Stimulated activated CD8-positive, alpha-beta memory T cell treated with anti-CD3 and anti-CD28 coated beads, Interleukin-4, amount 100 ng/mL, for 1 hour (primary cell): Measurements from ENCODE around the gene UBE2H.
"Not testable (repeated sequence)": the region's sequence is repeated elsewhere in the genome, so short reads cannot be mapped to it uniquely, and the experiment has no call there.

Experiments used
- DNase-seq, 2 donors: peaks; one replicate each; pipeline ENCODE4 v3.0.0-alpha.2; 2020; ENCODE audit warnings: low read depth in 2 of 2, low spot score in 1 of 2

The UBE2H gene

DNA sequence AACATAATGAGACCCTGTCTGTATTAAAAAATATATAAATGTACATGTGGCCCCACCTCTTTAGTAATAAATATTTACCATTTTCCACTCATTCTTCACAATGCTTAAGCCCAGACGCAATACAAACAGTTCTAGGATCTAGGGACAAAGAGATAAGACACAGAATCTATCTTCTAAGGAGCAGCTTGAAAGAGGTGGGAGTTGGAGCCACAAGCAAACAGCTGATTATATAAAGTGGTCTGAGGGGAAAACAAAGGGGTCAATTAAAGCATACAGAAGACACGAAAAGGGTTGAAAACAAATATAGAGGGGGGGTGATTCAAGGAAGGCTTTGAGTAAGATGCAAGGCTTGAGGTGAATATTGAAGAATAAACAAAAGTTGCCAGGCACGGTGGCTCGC, 43.1 kb downstream of the UBE2H start:
- DNase-seq = no peak

DNA sequence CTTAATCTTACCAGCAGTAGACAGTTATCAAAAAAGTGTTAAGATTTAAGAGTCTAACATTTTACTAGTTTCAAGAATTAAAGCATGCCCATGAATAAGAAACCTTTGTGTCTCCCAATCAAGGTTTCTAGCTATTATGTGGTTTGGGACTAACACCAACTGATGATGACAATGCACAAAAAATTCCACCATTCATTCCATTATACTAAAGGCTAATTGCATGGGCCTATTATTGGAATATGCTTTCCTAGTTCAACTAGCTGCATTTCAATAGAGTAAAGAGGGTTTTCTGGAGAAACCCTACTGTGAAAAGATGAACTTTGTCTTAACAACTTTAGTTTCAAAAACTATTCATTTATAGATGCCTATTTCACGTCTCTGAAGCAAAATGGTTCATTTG, 44.6 kb downstream of the UBE2H start:
- DNase-seq = no peak

DNA sequence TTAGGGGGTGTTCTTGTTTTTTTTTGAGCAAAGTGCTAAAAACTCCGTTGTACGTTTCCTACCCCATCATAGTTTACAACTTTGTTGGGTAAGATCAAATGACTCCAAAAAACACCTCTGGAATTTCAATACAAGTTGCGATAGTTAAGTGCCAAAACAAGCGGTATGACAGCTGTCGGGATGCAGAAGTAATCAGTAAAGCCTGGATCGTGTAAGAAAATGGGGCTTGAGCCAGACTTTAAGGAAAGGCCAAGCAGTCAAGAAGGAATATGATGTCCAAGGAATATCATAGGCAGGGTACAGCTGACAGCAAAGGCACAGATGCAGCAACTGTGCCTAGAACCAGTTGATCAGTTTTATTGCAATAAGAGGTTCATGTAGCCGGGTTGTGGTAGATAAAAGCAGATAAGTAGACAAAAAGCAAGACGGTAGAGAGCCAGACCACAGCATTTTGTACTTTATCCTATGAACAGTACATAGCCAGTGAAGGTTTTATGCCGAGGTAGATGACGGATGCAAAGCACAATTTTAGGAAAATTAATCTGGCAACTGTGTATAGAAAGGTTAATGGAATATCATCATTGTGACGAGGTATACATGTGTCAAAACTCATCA, 45.5 kb downstream of the UBE2H start:
- DNase-seq = no peak

DNA sequence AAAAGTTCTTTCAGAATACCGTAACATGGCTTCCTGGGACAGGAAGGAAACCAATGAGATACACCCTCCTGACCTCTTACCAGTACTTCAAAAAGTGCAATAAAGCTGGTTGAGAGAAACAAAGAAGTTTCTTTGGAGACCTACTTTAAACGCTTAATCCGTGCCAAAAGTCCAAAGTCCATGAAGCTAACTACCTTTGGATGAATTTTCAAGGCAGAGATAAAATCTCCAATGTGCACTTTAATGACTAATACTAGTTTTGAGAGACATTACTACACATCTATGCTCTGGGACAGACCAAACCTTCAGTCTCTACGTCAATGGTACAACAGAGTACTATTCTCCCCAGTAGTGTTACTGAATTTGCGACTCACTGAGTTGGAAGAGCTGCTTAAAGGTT, 46.1 kb downstream of the UBE2H start:
- DNase-seq = no peak

DNA sequence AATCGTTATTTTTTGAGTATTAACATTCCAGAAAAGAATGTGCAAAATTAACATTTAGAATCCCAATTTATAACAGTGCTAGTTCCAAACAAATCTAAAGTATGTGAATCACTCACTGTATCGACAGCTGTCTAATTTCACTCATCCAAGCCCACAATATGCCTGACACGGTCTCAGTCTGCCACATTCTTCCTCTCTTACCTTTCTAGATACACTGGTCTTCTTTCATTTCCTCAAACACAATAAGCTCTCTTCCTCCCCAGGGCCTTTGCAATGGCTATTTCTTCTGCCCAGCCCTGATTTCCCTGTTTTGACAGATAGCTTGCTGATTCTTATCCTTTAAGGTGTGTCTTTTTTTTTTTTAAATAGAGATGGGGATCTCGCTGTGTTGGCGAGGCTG, 48.8 kb downstream of the UBE2H start:
- DNase-seq = no peak

DNA sequence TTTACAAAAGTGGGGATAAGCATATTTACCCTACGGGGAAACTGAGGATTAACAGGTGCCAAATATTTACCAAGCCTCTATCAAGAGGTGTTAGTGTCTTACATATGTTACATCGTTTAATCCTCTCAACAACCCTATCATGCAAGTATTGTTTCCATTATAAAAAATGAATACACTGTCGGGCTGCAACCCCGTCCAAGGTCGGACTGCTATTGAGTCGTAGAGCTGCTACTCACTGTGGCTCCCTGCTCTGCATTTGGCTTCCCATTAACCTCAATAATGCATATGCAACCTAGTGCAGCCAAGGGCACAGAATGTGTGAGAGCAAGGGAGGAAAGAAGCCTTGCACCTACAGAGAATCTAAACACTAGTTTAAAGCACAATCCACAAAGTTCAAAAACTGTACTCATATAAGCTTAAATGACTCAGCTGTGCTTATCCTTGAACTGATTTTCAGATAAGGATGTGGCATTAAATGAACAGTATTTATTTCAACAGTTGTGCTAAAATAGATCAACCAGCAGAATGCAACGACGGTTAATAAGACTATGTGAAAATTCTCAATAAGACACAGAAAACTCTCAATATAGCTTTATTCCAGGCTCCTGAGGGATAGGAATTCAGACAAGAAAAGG, 49.9 kb downstream of the UBE2H start:
- DNase-seq = no peak

DNA sequence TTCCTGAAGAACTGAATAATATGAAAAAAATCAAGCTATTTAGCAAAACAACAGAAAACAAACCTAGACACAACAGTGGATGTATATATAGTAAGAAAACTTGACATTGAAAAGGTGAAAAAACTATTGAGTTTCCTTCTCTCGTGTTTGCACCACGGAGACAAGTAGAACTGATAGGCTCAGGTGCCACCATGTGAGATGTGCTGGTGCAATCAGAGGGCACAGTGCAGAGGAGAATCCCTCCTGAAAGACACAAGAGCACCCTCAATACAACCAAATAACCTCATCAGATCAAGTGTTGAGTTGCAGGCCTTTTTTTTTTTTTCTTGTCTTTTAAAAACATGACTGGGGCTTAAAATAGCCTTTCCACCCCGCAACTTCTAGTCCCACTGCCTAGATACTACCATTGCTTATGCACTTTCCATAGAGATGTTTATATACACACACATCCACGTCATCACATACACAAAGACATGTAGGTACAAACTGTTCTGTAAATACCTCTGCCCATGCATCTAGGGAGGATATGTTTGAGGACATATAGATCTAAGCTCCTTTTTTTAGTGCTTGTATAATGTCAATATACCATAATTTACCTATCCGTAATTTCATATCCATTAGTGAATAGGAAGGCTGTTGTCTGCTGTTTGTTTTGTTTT, 54.1 kb downstream of the UBE2H start:
- no peak for DNase-seq

DNA sequence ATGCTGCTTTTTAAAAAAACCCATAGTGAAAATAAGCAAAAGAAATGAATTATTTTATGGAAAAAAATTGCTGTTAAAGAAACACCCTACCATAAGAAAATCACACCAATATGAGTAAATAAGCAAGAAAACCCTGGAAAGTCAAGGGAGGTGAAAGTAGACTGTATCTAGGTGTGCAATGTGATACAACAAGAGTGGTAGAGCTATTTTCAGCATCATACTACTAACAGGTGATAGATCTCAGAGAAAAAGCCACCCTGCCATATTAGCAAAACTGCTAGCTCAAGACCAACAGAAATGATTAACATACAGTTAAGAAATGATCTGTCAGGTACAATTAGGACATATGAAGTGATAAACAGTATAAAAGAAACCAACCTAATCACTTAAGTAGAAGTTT, 54.8 kb downstream of the UBE2H start:
- no peak for DNase-seq

DNA sequence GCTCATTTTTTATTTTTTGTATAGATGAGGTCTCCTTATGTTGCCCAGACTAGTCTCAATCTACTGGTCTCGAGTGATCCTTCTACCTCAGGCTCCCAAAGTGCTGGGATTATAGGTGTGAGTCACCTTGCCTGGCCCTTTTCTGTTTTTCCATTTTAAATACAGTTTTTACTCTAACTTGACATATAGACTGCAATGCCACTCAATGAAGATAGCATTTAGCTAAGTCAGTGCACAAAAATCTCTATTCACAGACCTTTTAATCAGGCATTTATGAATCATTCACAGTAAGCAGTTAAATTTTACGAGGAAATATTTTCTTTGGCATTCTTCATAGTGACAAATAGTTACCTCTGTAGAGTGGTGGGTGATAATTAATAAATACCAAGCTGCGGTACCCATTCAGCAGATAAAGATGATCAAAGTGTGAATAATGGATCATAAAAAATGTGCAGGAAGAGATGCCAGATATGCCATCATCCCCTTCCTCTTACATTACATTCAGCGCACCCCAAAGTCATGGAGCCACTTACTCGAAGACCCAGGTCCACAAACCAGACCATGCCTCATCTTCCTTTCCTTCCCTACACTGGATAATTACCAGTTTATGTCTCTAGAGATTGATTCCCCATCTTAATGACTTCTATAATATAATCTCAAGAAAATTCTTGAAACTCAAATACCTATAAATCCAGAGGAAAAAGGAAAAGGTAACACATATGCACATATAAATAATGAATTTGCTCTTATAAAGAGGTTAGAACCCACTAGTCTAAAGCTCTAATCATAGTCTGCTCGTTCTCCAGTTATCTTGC, 56.0 kb downstream of the UBE2H start:
- DNase-seq = no peak

DNA sequence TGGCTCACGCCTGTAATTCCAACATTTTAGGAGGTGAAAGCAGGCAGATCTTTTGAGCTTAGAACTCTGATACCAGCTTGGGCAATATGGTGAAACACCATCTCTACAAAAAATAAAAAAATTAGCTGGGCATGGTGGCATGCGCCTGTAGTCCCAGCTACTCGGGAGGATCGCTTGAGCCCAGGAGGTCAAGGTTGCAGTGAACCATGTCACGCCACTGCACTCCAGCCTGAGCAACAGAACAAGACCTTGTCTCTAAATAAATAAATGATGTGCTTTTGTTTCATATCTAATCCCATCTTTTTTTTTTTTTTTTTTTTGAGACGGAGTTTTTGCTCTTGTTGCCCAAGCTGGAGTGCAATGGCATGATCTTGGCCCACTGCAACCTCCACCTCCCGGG, 58.6 kb downstream of the UBE2H start:
- DNase-seq = not testable (repeated sequence)

DNA sequence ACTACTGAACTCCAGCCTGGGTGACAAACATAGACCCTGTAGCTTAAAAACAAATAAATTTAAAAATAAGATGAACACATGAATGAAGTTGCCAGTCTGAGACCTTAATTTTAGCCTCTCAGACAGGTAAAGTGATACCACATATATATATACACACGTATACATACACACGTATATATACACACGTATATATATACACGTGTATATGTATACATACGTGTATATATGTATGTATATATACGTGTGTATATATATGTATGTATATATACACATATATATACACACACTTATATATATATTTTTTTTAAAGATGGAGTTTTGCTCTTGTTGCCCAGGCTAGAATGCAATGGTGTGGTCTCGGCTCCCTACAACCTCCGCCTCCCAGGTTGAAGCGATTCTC, 62.7 kb downstream of the UBE2H start:
- DNase-seq = no peak

DNA sequence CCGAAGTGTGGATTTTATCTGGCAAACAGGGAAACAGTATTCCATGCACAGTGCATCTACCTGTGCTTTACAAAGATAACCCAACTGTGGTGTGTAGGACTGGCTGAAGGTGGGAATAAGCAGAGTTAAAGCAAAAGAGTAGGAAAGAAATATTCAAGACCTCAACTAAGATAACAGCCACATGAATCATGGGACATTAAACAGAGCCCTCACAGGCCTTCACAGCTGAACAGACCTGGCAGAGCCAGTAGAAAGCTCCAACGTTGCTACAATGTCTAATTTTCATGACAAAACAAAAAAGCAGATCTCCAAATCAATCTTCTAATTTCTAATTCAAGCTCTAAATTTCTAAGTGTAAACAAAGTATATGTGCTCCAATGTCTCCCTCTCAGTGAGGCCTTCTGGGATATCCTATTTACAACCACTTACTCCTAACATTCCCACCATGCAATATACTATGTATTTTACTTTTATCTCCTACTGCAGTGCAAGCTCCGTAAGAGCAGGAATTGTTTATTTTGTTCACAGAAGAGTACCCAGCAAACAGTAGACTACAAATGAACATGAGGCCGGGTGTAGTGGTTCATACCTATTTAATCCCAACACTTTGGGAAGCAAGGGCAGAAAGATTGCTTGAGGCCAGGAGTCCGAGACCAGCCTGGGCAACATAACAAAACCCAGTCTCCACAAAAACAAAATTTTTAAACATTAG, 63.5 kb downstream of the UBE2H start:
- DNase-seq = no peak

DNA sequence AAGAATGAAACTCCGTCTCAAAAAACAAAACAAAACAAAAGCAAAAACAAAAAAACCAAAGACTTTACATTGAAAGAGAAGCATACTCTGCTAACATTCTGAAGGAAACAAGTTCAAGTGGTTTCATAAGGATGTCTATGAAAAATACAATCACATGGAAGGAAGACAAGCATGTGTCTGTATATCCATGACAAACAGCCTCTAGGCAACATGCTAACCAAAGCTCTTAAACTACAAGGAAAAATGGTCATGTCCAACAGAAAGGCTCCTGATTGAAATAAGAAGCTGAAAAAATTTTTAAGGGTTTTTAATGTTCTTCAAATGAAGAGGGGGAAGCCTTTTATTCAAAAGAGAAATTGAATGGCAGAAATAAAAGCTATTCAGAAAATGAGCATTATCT, 64.9 kb downstream of the UBE2H start:
- no peak for DNase-seq

DNA sequence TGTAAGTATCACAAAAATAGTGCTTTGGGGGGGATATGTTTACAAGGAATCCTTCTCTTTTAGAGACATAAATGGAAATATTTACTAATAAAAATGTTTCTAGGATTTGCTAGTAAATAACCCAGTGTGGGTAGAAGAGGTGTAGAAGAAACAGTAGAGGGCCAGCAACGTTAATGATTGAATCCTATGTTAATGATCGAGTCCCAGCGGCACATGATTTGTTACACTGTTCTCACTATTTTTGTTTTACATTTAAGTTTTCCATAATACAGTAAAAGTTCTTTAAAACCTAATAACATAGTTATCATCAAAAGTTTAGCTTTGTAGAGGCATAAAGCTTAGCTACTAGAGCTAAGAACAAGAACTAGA, 66.0 kb downstream of the UBE2H start:
- DNase-seq = no peak

DNA sequence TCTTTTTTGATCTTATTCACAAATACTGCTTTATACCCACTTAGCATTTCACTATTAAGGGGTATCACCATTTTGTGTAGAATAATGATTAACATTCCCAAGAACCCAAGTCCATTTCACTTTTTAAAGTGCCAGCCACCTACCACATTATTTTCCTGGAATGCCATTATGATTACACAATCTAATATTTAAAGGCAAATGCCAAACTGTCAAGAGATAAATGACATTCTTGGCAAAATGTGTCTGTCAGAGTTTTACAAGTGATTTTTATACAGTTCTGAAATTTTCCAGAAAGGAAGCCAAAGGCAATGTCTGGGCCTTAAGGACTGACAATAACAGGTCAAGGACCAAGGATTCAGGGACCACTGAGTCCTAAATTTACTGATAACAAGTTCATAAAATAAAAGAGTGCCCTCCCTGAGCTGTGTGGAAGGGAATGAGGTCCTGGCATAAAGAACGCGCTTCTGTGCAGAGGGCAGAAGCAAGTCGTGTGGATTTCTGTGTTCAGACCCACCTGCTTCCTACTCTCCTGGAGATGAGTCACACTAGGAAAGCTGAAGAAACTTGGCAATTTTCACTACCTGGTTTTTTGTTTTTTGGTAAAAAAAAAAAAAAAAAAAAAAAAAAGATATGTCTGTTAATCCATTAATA, 66.5 kb downstream of the UBE2H start:
- DNase-seq = no peak

DNA sequence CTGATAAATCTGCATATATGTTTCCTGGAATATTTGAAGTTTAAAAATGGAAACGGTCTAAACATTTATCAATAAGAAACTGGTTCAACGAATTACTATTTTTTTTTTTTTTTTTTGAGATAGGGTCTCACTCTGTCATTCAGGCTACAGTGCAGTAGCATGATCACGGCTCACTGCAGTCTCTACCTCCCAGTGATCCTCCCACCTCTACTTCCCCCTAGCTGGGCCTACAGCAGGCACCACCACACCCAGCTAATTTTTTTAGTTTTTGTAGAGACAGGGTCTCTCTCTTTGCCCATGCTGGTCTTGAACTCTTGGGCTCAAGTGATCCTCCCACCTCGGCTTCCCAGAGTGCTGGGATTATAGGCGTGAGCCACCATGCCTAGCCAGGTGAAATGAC, 68.3 kb downstream of the UBE2H start:
- DNase-seq = no peak

DNA sequence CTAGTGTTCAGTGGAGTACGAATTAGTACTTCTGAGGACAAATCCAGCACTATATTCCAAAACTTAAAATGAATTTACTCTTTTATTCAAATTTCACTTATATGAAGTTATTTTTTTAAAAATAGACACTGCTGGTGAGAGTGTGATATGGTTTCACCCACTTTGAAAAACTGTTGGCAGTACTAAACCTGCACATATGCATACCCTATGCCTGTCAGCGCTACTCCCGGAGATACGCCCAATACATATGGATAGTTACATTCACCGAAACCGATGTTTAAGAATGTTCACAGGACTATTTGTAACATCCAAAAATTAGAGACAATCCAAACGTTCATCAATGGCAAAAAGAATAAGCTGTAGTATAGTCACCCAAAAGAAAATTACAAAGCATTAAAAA, 69.6 kb downstream of the UBE2H start:
- DNase-seq = no peak

DNA sequence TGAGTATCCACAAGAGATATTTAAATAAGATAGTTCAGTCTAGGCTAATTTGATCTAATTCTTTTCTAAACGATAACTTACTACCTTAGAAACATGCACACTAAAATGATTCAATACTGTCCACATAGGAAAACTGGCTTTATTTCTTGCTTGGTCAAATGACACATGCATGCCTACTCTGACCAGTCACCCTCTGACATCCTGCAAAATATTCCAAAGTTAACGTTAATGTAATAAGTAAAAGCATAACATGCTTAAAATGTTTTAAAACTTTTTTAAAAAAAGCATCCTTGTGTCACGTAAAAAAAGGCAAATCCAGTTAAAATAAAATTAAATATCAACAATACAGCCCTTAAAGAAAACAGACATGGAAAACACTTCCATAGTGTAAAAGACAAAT, 70.2 kb downstream of the UBE2H start:
- DNase-seq = no peak

DNA sequence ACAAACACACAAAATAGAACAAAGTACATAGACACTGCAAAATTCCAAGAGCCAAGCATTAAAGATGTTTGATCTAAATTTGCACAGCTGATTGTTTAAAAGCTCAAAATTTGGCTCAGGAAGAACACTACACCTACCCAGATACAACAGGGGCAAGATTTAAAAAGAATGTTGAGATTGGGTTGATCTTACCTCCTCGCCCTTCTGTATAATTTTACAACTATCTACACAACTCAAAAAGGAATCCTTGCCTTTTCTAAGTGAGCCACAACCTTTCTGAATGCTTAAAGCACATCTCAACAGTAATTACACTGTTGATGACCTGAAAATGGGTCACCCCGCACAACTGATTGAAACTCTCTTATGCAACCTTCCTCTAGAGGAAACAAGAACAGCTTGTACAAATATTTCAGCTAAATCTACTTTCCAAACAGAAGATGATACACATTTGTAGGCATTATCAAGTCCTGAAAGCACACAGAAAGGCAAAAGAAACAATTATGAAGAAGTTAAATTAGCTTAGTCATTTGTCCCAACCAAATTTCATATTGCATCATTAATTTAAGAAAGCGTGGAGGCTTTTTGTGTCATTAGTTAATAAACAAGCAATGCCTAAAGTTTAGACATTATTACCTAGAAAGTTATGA, 75.5 kb downstream of the UBE2H start:
- DNase-seq = no peak

DNA sequence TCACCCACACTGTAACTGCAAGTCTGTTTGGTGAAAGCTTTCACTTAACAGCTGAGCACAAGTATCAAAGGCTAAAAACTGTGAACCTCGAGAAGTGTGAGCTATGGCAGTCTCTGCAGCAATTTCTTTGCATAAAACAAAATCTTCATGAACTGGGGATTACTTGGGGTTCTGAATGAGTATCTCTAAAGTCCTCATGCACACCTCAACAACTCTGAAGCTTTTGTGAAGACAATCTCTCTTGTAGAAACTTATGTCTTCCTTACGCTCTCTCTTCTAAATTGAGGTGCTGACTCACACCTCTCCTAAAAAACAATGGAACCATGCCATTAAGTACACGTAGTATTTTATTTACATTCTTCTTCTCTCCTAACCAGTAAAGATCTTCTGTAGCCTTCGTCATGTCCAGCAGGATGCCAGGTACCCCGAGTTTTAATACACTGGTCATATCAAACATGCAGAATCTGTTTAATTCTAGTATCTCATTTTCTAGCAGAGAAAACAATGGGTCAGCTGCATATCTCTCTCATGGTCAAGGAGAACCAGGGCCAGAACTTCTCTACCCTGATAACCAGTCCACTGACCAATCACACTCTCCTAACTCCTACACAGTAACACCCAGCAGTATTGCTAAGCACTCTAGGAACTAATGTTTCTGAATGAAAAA, 76.9 kb downstream of the UBE2H start:
- no peak for DNase-seq
